MM.1S (cell line): ENCODE measurements around the gene LRRC34.

ENCODE experiments used
- DNase-seq: peaks from one replicate; pipeline ENCODE4 v3.0.0-alpha.2; 2015
- H2AFZ ChIP-seq: fragments of 300-600 bp; sonication (generic); 2 replicates; pipeline ENCODE4 v1.6.0; 2016; ENCODE audit warnings: antibody characterized with exemption, low read length
- H3F3A ChIP-seq: fragments of 300-600 bp; sonication (generic); 2 replicates; pipeline ENCODE4 v1.6.1; 2016; ENCODE audit warnings: mild to moderate bottlenecking, antibody characterized with exemption, low read length, moderate library complexity, mixed read lengths; ENCODE audit not compliant: insufficient read depth
- H3K27ac ChIP-seq: fragments of 300-600 bp; sonication (generic); 2 replicates; pipeline ENCODE4 v1.5.1; 2016; ENCODE audit warnings: mild to moderate bottlenecking, low read length
- H3K27me3 ChIP-seq: fragments of 300-600 bp; sonication (generic); replicated peaks from 2 replicates; pipeline ENCODE4 v1.6.0; 2016; ENCODE audit warnings: low read length; ENCODE audit not compliant: insufficient read depth
- H3K36me3 ChIP-seq: fragments of 300-600 bp; sonication (generic); replicated peaks from 2 replicates; pipeline ENCODE4 v1.6.1; 2016; ENCODE audit warnings: mild to moderate bottlenecking, low read length, mixed read lengths; ENCODE audit not compliant: insufficient read depth
- H3K4me1 ChIP-seq: fragments of 300-600 bp; sonication (generic); 2 replicates; pipeline ENCODE4 v1.6.1; 2016; ENCODE audit warnings: low read length, mixed read lengths
- H3K4me2 ChIP-seq: fragments of 300-600 bp; sonication (generic); 2 replicates; pipeline ENCODE4 v1.6.0; 2016; ENCODE audit warnings: low read depth, low read length
- H3K4me3 ChIP-seq: fragments of 300-600 bp; sonication (generic); 2 replicates; pipeline ENCODE4 v1.5.1; 2016; ENCODE audit warnings: low read length, mixed read lengths
- H3K79me2 ChIP-seq: fragments of 300-600 bp; sonication (generic); 2 replicates; pipeline ENCODE4 v1.6.1; 2016; ENCODE audit warnings: mixed run types, low read length, mixed read lengths
- H3K9ac ChIP-seq: fragments of 300-600 bp; sonication (generic); 2 replicates; pipeline ENCODE4 v1.6.1; 2016; ENCODE audit warnings: low read length, mixed read lengths
- H3K9me2 ChIP-seq: fragments of 300-600 bp; sonication (generic); replicated peaks from 2 replicates; pipeline ENCODE4 v1.6.1; 2016; ENCODE audit warnings: mild to moderate bottlenecking, low read length, mixed read lengths; ENCODE audit not compliant: insufficient read depth
- H3K9me3 ChIP-seq: fragments of 300-600 bp; sonication (generic); replicated peaks from 2 replicates; pipeline ENCODE4 v1.6.1; 2016; ENCODE audit warnings: mild to moderate bottlenecking, low read length, mixed read lengths; ENCODE audit not compliant: insufficient read depth
- H4K20me1 ChIP-seq: fragments of 300-600 bp; sonication (generic); 2 replicates; pipeline ENCODE4 v1.6.1; 2016; ENCODE audit warnings: mild to moderate bottlenecking, low read length, moderate library complexity, mixed read lengths; ENCODE audit not compliant: insufficient read depth
- CTCF ChIP-seq: fragments of 300-600 bp; sonication (generic); IDR thresholded peaks from 2 replicates; pipeline ENCODE4 v1.5.1; 2016; ENCODE audit warnings: antibody characterized with exemption, low read length, mixed read lengths
- EZH2 ChIP-seq: fragments of 300-600 bp; sonication (generic); optimal IDR thresholded peaks from 2 replicates; pipeline ENCODE3; 2017; ENCODE audit warnings: low read depth, mild to moderate bottlenecking, antibody characterized with exemption, low read length, mixed read lengths
- EZH2phosphoT487 ChIP-seq: fragments of 300-600 bp; sonication (generic); IDR thresholded peaks from 2 replicates; pipeline ENCODE4 v1.6.1; 2018; ENCODE audit warnings: antibody characterized with exemption, low read length

The LRRC34 gene

GRCh38 chr3:169748670-169749069 is 64.0 kb downstream of the LRRC34 start:
- Histone ChIP-seq H3K27ac (no peak overlapping the region), H3K79me2 (no peaks in the 10 kb centered on the region), H3K4me2 (no peak overlapping the region), H4K20me1 (no peaks in the 10 kb centered on the region), H3K36me3 (no peaks in the 10 kb centered on the region), H2AFZ (no peak overlapping the region), H3K27me3 (no peaks in the 10 kb centered on the region), H3K4me1 (peaks cover 14% of the 10 kb centered on the region), H3F3A (peaks cover 9% of the 10 kb centered on the region; the same call in 1 of the 2 replicates), H3K4me3 (no peak overlapping the region), H3K9me3 (no peaks in the 10 kb centered on the region), H3K9me2 (no peaks in the 10 kb centered on the region), H3K9ac (no peak overlapping the region)
- no peak for DNase-seq
- no peak for TF ChIP-seq EZH2phosphoT487
- no peak for TF ChIP-seq EZH2

GRCh38 chr3:169746924-169747323 is 65.8 kb downstream of the LRRC34 start:
- Histone ChIP-seq H3K27me3 (no peaks in the 10 kb centered on the region), H3K9ac (no peak overlapping the region), H2AFZ (no peak overlapping the region), H3K9me2 (no peaks in the 10 kb centered on the region), H3K4me2 (no peak overlapping the region), H3F3A (peaks cover 9% of the 10 kb centered on the region; the same call in 1 of the 2 replicates), H3K27ac (no peak overlapping the region), H3K9me3 (no peaks in the 10 kb centered on the region), H3K36me3 (no peaks in the 10 kb centered on the region), H3K4me3 (no peak overlapping the region), H3K4me1 (peaks cover 14% of the 10 kb centered on the region), H3K79me2 (no peaks in the 10 kb centered on the region), H4K20me1 (no peaks in the 10 kb centered on the region)
- no peak for DNase-seq
- TF ChIP-seq EZH2 (no peak), EZH2phosphoT487 (no peak), CTCF (no peak)

- TF ChIP-seq EZH2phosphoT487 (no peak), CTCF (peak; percentile 53)
- no peak overlapping the region for H2AFZ ChIP-seq
- H3K4me3 ChIP-seq = no peak overlapping the region
- H3K9me3 ChIP-seq = no peaks in the 10 kb centered on the region
- no peaks in the 10 kb centered on the region for H3K79me2 ChIP-seq
- no peak overlapping the region for H3K27ac ChIP-seq
- H3K4me2 ChIP-seq = no peak overlapping the region
- H4K20me1 ChIP-seq = no peaks in the 10 kb centered on the region
- peaks cover 14% of the 10 kb centered on the region for H3K4me1 ChIP-seq
- no peaks in the 10 kb centered on the region for H3K36me3 ChIP-seq
- H3F3A ChIP-seq = peaks cover 9% of the 10 kb centered on the region; the same call in 1 of the 2 replicates
- no peaks in the 10 kb centered on the region for H3K9me2 ChIP-seq
- H3K27me3 ChIP-seq = no peaks in the 10 kb centered on the region
- H3K9ac ChIP-seq = no peak overlapping the region
- DNase-seq = no peak
Observed at GRCh38 chr3:169744366-169745054, 68.2 kb downstream of the LRRC34 start.
